Brain microvascular endothelial cell (primary cell): ENCODE results near the gene HSPA9.

Experiments
- DNase-seq: peaks from one replicate; pipeline ENCODE4 v3.0.0-alpha.2; 2020
- H3K27ac ChIP-seq: fragments of 250-450 bp; sonication (Bioruptor Pico); 2 replicates; pipeline ENCODE4 v1.5.1; 2020; ENCODE audit warnings: mild to moderate bottlenecking, moderate library complexity
- H3K27me3 ChIP-seq: fragments of 250-450 bp; sonication (Bioruptor Pico); replicated peaks from 2 replicates; pipeline ENCODE4 v1.5.1; 2020; ENCODE audit warnings: mild to moderate bottlenecking
- H3K36me3 ChIP-seq: fragments of 250-450 bp; sonication (Bioruptor Pico); replicated peaks from 2 replicates; pipeline ENCODE4 v1.5.1; 2020; ENCODE audit warnings: mild to moderate bottlenecking
- H3K4me3 ChIP-seq: 2 replicates; pipeline ENCODE4 v1.5.1; 2011; ENCODE audit warnings: low read depth, mild to moderate bottlenecking, control low read depth, low read length, moderate library complexity
- in situ Hi-C: cut with HindIII; loops from 2 replicates; pipeline ENCODE4 v1.10.0; 2017; ENCODE audit warnings: low sequenced_read_pairs, low pct_ligation_motif_present
- TF ChIP-seq, protein P1 (sequence below): IDR thresholded peaks from 2 replicates; pipeline ENCODE4 v1.5.1; 2011; ENCODE audit warnings: low read depth, mild to moderate bottlenecking, moderate library complexity, low read length, control low read depth, inconsistent platforms; ENCODE audit errors: missing control alignments

The HSPA9 gene

DNA sequence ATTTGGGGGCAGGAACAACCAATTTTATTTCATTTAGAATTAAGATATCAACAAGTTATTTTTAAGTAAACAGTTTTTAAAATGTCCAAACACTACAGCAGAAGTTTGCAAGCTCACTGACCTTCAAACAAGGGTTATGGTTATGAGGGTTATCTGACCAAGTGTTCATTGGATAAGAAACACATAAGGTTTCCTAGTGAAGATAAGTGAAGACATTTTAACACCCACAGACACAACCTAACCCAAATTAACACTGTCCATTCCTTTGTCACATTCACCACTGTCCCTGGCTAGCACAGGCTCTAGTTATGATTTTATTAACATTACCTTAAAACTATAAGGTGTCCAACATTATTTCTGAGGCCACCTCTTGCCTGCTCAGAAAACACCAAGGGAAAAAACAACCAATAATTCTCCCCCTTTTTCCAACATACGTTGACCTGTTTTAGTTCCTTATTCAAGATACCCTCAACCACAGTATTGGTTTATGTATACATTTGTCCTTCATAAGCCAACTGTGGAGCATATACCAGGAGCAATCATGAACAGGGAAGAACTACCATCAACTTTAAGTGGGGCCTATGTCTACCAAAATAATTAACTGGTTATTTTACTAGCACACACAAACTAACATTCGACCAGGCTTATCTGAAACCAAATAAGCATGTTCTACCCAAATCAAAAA, 36.1 kb downstream of the HSPA9 start:
- in situ Hi-C loops: no loop called here
- no peak for DNase-seq
- Histone ChIP-seq H3K27me3 (no peaks in the 10 kb centered on the region), H3K36me3 (peaks cover 22% of the 10 kb centered on the region), H3K4me3 (no peak overlapping the region), H3K27ac (no peak overlapping the region)
- TF ChIP-seq, protein P1, sequence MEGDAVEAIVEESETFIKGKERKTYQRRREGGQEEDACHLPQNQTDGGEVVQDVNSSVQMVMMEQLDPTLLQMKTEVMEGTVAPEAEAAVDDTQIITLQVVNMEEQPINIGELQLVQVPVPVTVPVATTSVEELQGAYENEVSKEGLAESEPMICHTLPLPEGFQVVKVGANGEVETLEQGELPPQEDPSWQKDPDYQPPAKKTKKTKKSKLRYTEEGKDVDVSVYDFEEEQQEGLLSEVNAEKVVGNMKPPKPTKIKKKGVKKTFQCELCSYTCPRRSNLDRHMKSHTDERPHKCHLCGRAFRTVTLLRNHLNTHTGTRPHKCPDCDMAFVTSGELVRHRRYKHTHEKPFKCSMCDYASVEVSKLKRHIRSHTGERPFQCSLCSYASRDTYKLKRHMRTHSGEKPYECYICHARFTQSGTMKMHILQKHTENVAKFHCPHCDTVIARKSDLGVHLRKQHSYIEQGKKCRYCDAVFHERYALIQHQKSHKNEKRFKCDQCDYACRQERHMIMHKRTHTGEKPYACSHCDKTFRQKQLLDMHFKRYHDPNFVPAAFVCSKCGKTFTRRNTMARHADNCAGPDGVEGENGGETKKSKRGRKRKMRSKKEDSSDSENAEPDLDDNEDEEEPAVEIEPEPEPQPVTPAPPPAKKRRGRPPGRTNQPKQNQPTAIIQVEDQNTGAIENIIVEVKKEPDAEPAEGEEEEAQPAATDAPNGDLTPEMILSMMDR: no peak

DNA sequence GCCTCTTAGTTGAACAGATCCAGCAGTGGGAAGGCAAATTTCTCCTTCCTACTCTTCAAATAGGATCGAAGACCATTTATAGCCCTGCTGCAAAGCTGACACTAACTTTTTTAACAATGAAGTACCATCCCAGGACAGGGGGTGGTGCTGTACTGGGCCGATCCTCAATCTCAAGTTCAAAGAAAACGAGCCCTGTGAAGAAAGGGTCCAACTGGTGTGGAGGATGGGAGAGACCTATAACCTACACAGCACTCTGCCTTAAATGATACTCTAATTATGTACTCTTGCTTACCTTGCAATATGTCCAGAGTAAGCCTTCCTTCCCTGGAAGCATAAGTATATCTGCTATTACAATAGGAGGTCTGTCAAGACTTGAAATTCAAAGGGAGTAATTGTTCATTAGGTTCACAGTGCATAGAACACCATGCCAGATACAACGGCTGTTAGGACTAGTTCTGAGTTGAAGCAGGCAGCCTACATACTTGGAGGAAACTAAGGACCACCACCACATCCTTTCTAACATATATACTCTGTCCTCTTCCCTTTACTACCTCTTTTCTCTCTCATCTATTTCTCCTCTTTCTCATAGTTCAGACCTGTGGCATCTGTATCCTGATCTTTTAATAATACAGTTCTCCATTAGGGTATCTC, 38.4 kb downstream of the HSPA9 start:
- Histone ChIP-seq H3K36me3 (peaks cover 24% of the 10 kb centered on the region), H3K27me3 (no peaks in the 10 kb centered on the region), H3K4me3 (no peak overlapping the region), H3K27ac (no peak overlapping the region)
- TF ChIP-seq, protein P1: peak; percentile 65
- in situ Hi-C loops: no loop called here
- DNase-seq: peak; percentile 19

DNA sequence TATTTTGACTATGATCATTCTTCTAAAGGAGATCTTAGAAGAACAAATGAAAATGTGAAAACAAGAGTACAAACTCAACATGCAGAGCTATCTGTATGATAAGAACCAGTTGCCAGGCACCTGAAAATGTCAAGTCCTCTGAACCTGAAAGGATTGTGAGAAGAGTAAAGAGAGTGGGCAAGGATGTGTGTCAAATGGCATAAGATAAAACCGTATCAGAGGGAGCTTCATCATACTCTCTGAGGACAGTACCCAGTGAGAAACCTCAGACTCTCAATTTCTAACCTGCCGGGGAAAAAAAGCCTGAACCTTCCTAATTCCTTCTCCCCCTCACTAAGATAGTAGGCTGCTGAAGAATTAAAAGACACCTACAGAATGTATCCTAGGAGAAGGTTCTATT, 39.0 kb downstream of the HSPA9 start:
- DNase-seq: no peak
- TF ChIP-seq, protein P1: no peak
- in situ Hi-C loops: no loop called here
- Histone ChIP-seq H3K4me3 (no peak overlapping the region), H3K36me3 (peaks cover 24% of the 10 kb centered on the region), H3K27me3 (no peaks in the 10 kb centered on the region), H3K27ac (no peak overlapping the region)

DNA sequence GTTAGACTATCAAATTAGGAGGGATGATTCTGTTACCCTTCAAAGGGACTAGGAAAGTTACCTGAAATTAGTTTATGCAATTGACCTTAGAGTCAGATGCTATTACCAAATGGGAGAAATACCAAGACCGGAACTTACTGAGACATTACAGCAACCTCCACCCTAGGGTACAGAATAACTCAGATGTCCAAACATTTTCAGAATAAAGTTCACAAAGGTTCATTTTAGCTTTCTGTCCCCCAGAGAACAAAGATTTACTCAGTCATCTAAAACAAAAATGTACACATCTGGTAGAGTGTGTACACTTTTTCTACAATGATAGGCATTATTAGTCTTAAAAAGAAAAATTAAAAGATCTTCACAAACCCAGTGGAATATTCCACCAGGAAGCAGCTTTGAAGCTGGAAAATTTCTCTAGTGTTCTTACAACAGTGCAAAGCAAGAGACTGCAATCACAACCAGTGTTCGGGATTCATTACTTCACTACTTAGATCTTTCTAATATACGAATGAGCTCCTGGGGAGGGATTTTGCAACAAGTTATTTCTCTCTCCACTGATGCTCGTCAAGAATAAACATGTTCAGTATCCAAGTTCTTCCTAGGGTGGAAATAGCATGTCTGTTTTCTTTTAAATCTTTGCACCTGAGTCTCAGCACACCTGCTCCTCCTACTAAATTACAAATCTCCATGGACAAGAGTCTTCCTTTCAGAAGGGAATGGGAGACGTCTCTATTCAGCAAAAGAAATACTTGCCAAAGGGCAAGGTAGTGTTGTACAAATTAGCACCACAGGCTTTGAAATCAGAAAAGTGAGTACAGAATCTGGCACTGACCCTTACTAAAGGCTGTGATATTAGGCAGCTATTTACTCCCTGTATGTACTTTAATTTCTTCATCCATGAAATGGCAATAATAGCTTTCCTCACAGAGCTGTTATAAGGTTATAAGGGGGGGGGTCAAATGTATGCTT, 40.9 kb downstream of the HSPA9 start:
- in situ Hi-C loops: no loop called here
- DNase-seq: no peak
- Histone ChIP-seq H3K27ac (no peak overlapping the region), H3K4me3 (no peak overlapping the region), H3K27me3 (no peaks in the 10 kb centered on the region), H3K36me3 (peaks cover 25% of the 10 kb centered on the region)
- TF ChIP-seq, protein P1: no peak

DNA sequence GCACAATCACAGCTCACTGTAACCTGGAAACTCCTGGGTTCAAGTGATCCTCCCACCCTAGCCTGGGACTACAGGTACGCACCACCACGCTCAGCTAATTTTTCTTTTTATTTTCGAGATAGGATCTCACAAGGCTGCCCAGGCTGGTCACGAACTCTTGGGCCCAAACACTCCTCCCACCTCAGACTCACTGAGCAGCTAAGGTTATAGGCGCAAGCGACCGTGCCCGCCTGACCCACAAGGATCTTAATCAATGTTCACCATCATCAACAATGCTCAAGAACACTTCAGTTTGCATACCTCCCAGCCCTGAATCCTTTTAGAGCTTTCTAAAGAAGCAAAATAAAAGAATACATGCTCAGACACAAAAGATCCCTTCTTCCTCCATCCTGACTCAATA, 45.4 kb downstream of the HSPA9 start:
- DNase-seq: no peak
- Histone ChIP-seq H3K27ac (no peak overlapping the region), H3K4me3 (no peak overlapping the region), H3K36me3 (peaks cover 15% of the 10 kb centered on the region), H3K27me3 (no peaks in the 10 kb centered on the region)
- in situ Hi-C loops: no loop called here
- TF ChIP-seq, protein P1: no peak
